Endodermal cell (in vitro differentiated cells): ENCODE measurements around the gene MST1. TPM values are rescaled to one million over a fixed set of nuclear protein-coding genes. Genes with fewer than 3 reads are reported as not detected.

ENCODE experiments used
- DNase-seq: peaks from one replicate; pipeline ENCODE4 v3.0.0-alpha.2; 2017
- H3K27ac ChIP-seq: 2 replicates; pipeline ENCODE4 v1.5.1; 2013; ENCODE audit warnings: mild to moderate bottlenecking, low read depth, low read length, moderate library complexity
- H3K27me3 ChIP-seq: 2 replicates; pipeline ENCODE4 v1.6.1; 2013; ENCODE audit warnings: mild to moderate bottlenecking, low read length, moderate library complexity; ENCODE audit not compliant: insufficient read depth, control insufficient read depth, poor library complexity, severe bottlenecking
- H3K36me3 ChIP-seq: 2 replicates; pipeline ENCODE4 v1.7.0; 2013; ENCODE audit warnings: mild to moderate bottlenecking, low read length, moderate library complexity; ENCODE audit not compliant: control insufficient read depth, insufficient read depth
- H3K4me1 ChIP-seq: one replicate; pipeline ENCODE4 v1.7.0; 2013; ENCODE audit warnings: low read length; ENCODE audit not compliant: control insufficient read depth, insufficient read depth
- H3K4me3 ChIP-seq: 2 replicates; pipeline ENCODE4 v1.5.1; 2013; ENCODE audit warnings: mild to moderate bottlenecking, low read length, moderate library complexity
- H3K9ac ChIP-seq: 2 replicates; pipeline ENCODE4 v1.6.1; 2013; ENCODE audit warnings: mild to moderate bottlenecking, low read length, moderate library complexity; ENCODE audit not compliant: poor library complexity, severe bottlenecking; ENCODE audit errors: extremely low read depth
- H3K9me3 ChIP-seq: 2 replicates; pipeline ENCODE4 v1.6.1; 2013; ENCODE audit warnings: mild to moderate bottlenecking, low read length, moderate library complexity; ENCODE audit not compliant: control insufficient read depth
- H3K27ac Mint-ChIP-seq: 2 replicates; pipeline ENCODE4 v1.8.0; 2020; ENCODE audit warnings: mixed read lengths
- H3K27me3 Mint-ChIP-seq: 2 replicates; pipeline ENCODE4 v1.8.0; 2021; ENCODE audit warnings: mild to moderate bottlenecking, mixed read lengths; ENCODE audit not compliant: insufficient read depth
- H3K36me3 Mint-ChIP-seq: 2 replicates; pipeline ENCODE4 v1.8.0; 2020; ENCODE audit warnings: low read depth, mixed read lengths
- H3K4me1 Mint-ChIP-seq: 2 replicates; pipeline ENCODE4 v1.8.0; 2020; ENCODE audit warnings: mixed read lengths
- H3K4me3 Mint-ChIP-seq: 2 replicates; pipeline ENCODE4 v1.8.0; 2020; ENCODE audit warnings: mild to moderate bottlenecking, moderate library complexity, mixed read lengths
- H3K9me3 Mint-ChIP-seq: 2 replicates; pipeline ENCODE4 v1.8.0; 2020; ENCODE audit warnings: mild to moderate bottlenecking, mixed read lengths
- CTCF ChIP-seq: fragments of 200-600 bp; sonication (generic); conservative IDR thresholded peaks from 2 replicates; pipeline ENCODE4 v1.5.0; 2021; ENCODE audit warnings: antibody characterized with exemption, mild to moderate bottlenecking
- WGBS, 2 experiments: methylation state at CpG; one replicate each; pipeline versions ENCODE4 v1.1.5 to v1.1.7; 2013; ENCODE audit warnings: missing lambda C conversion rate in 2 of 2, mixed read lengths in 1 of 2; ENCODE audit not compliant: insufficient coverage in 1 of 2, insufficient read length in 1 of 2; 5-methylcytosine and 5-hydroxymethylcytosine counted together
- total RNA-seq, 2 donors: library from RNA; stranded (reverse); fragmentation: NEBNext Ultra II Directional in 1 of 2; extraction: Animal tissue kit (Norgen Biotek cat#: 25700) in 1 of 2; gene quantifications; 2 replicates in 1 of 2; 3 replicates in 1 of 2; pipeline ENCODE4 v1.2.1, GENCODE V29; 2021

Gene MST1
- total RNA-seq, 2 donors from 2014 or later: 30.8 to 35.5 TPM

GRCh38 chr3:49720855-49721595, 31.8 kb upstream of the MST1 start:
- H3K4me1 Mint-ChIP-seq: peaks cover 13% of the 10 kb centered on the region
- Histone ChIP-seq H3K4me1 (peaks cover 7% of the 10 kb centered on the region), H3K4me3 (no peak overlapping the region), H3K27ac (no peak overlapping the region), H3K9me3 (no peaks in the 10 kb centered on the region), H3K27me3 (no peaks in the 10 kb centered on the region), H3K9ac (no peak overlapping the region), H3K36me3 (peaks cover 36% of the 10 kb centered on the region)
- DNase-seq: peak; percentile 42
- no peak for TF ChIP-seq CTCF
- peaks cover 4% of the 10 kb centered on the region for H3K27me3 Mint-ChIP-seq
- H3K4me3 Mint-ChIP-seq: no peak overlapping the region
- peak overlapping the region; percentile 39 for H3K27ac Mint-ChIP-seq
- peaks cover 27% of the 10 kb centered on the region for H3K36me3 Mint-ChIP-seq
- no peaks in the 10 kb centered on the region for H3K9me3 Mint-ChIP-seq
- 94 to 100% methylated on average over 1 to 4 of the region's 4 CpGs for WGBS, 2 experiments

- peaks cover 4% of the 10 kb centered on the region for H3K27me3 Mint-ChIP-seq
- peak within 1 kb of the TSS; percentile 92 for H3K27ac Mint-ChIP-seq
- H3K4me1 Mint-ChIP-seq: peaks cover 10% of the 10 kb centered on the region
- no peaks in the 10 kb centered on the region for H3K27me3 ChIP-seq
- peak; percentile 81 for TF ChIP-seq CTCF
- peak within 1 kb of the TSS; percentile 34 for H3K9ac ChIP-seq
- peaks cover 25% of the 10 kb centered on the region for H3K36me3 ChIP-seq
- peak; percentile 98 for DNase-seq
- peak within 1 kb of the TSS; percentile 69 for H3K4me3 Mint-ChIP-seq
- H3K9me3 ChIP-seq: no peaks in the 10 kb centered on the region
- H3K4me1 ChIP-seq: peaks cover 7% of the 10 kb centered on the region
- peaks cover 31% of the 10 kb centered on the region for H3K36me3 Mint-ChIP-seq
- no peaks in the 10 kb centered on the region for H3K9me3 Mint-ChIP-seq
- H3K27ac ChIP-seq: peak within 1 kb of the TSS; percentile 61
- 7 to 9% methylated on average over 32 to 50 of the region's 50 CpGs for WGBS, 2 experiments
- H3K4me3 ChIP-seq: peak within 1 kb of the TSS; percentile 78
Measured at GRCh38 chr3:49719214-49719884, 30.1 kb upstream of the MST1 start, which contains the start of gene AMIGO3. Gene AMIGO3 (minus strand): TSS chr3:49719684. CDS start chr3:49719465, 219 bp downstream.

GRCh38 chr3:49718858-49719213, 29.6 kb upstream of the MST1 start:
- H3K27ac Mint-ChIP-seq: peak overlapping the region; percentile 92
- 54 to 77% methylated on average over 33 of the region's 33 CpGs for WGBS, 2 experiments
- DNase-seq: no peak

More at GRCh38 chr3:49718858-49719213, 29.6 kb upstream of the MST1 start:
- Mint-ChIP-seq H3K36me3 (peaks cover 31% of the 10 kb centered on the region), H3K4me3 (peak overlapping the region; percentile 69), H3K9me3 (no peaks in the 10 kb centered on the region), H3K4me1 (peaks cover 10% of the 10 kb centered on the region), H3K27me3 (peaks cover 4% of the 10 kb centered on the region)
- no peak for TF ChIP-seq CTCF
- H3K27me3 ChIP-seq: no peaks in the 10 kb centered on the region
- H3K36me3 ChIP-seq: peaks cover 25% of the 10 kb centered on the region
- H3K4me3 ChIP-seq: peak overlapping the region; percentile 78
- H3K27ac ChIP-seq: no peak overlapping the region
- peak overlapping the region; percentile 34 for H3K9ac ChIP-seq
- peaks cover 7% of the 10 kb centered on the region for H3K4me1 ChIP-seq
- H3K9me3 ChIP-seq: no peaks in the 10 kb centered on the region
